Measurements from ENCODE around the gene BAG1.

- no peak for TF ChIP-seq CTCF (IDR thresholded peaks at IDR 0.05)
- no peak for TF ChIP-seq POLR2A (IDR thresholded peaks at IDR 0.05)
Measured at GRCh38 chr9:33211695-33212393, 52.7 kb downstream of the BAG1 start.

All from esophagus squamous epithelium (tissue), 4 donors.